HEK293 (cell line): ENCODE data around the gene ARMC8.

ENCODE experiments used
- CTCF ChIA-PET: fragments of 350-600 bp; formaldehyde crosslinking; extraction: SDS; loops from one replicate; lab custom pipeline; 2021; ENCODE audit warnings: antibody characterized with exemption; lab: Yijun Ruan, JAX
- POLR2A ChIA-PET: fragments of 300-600 bp; formaldehyde crosslinking; extraction: SDS; loops from one replicate; lab custom pipeline; 2020; ENCODE audit warnings: antibody characterized with exemption, inconsistent platforms; lab: Yijun Ruan, JAX
- H3K27ac ChIP-seq: fragments of 200-500 bp; sonication (Bioruptor generic); 2 replicates; pipeline ENCODE4 v1.5.1; 2014; ENCODE audit warnings: low read depth, low read length, control low read depth, inconsistent platforms; ENCODE audit errors: extremely low read depth
- H3K36me3 ChIP-seq, 2 experiments: fragments of 200-500 bp in 1 of 2; sonication (Bioruptor generic) in 1 of 2; 1 replicate in 1 of 2; 2 replicates in 1 of 2; pipeline ENCODE4 v1.5.1; 2014 to 2017; ENCODE audit warnings: inconsistent platforms in 2 of 2, low read length in 2 of 2; ENCODE audit not compliant: control insufficient read depth in 2 of 2, insufficient read depth in 1 of 2
- H3K4me1 ChIP-seq: fragments of 200-500 bp; sonication (Bioruptor generic); 2 replicates; pipeline ENCODE4 v1.5.1; 2014; ENCODE audit warnings: mild to moderate bottlenecking, low read length, inconsistent platforms; ENCODE audit not compliant: control insufficient read depth, insufficient read depth
- H3K4me3 ChIP-seq: 2 replicates; pipeline ENCODE4 v1.5.1; 2011; ENCODE audit warnings: low read depth, mild to moderate bottlenecking, control low read depth, low read length, moderate library complexity
- H3K9me3 ChIP-seq: fragments of 200-500 bp; sonication (Bioruptor generic); 2 replicates; pipeline ENCODE4 v1.5.1; 2014; ENCODE audit warnings: low read depth, low read length, inconsistent platforms; ENCODE audit not compliant: control insufficient read depth, insufficient read depth
- ATF2 ChIP-seq: fragments of 450-650 bp; formaldehyde crosslinking; IDR thresholded peaks from 2 replicates; pipeline ENCODE4 v1.5.1; 2016; ENCODE audit warnings: missing biosample characterization, missing genetic modification characterization, low read depth
- GLIS2 ChIP-seq: fragments of 450-650 bp; formaldehyde crosslinking; IDR thresholded peaks from 2 replicates; pipeline ENCODE4 v1.5.1; 2016; ENCODE audit warnings: missing biosample characterization, missing genetic modification characterization
- HOXC10 ChIP-seq: sonication (generic); formaldehyde crosslinking; IDR thresholded peaks from 2 replicates; pipeline ENCODE4 v1.8.1; 2023; ENCODE audit warnings: mild to moderate bottlenecking, missing genetic modification reagents
- MZF1 ChIP-seq: fragments of 450-650 bp; formaldehyde crosslinking; IDR thresholded peaks from 2 replicates; pipeline ENCODE4 v1.5.1; 2017; ENCODE audit warnings: missing biosample characterization, missing genetic modification characterization, borderline replicate concordance
- ZBTB20 ChIP-seq: fragments of 450-650 bp; formaldehyde crosslinking; IDR thresholded peaks from 2 replicates; pipeline ENCODE4 v1.5.1; 2016; ENCODE audit warnings: missing biosample characterization, missing genetic modification characterization
- ZBTB26 ChIP-seq: fragments of 450-650 bp; formaldehyde crosslinking; optimal IDR thresholded peaks from 2 replicates; pipeline ENCODE3; 2016; ENCODE audit warnings: missing biosample characterization, mild to moderate bottlenecking, missing genetic modification characterization
- ZBTB6 ChIP-seq: fragments of 450-650 bp; formaldehyde crosslinking; IDR thresholded peaks from 2 replicates; pipeline ENCODE4 v1.5.1; 2017; ENCODE audit warnings: missing biosample characterization, missing genetic modification characterization
- ZNF146 ChIP-seq: fragments of 450-650 bp; formaldehyde crosslinking; IDR thresholded peaks from 2 replicates; pipeline ENCODE4 v1.5.1; 2016; ENCODE audit warnings: missing biosample characterization, missing genetic modification characterization
- ZNF184 ChIP-seq: fragments of 450-650 bp; IDR thresholded peaks from 2 replicates; pipeline ENCODE4 v1.5.1; 2018; ENCODE audit warnings: missing biosample characterization, mild to moderate bottlenecking, missing genetic modification characterization
- ZNF266 ChIP-seq: fragments of 450-650 bp; formaldehyde crosslinking; IDR thresholded peaks from 2 replicates; pipeline ENCODE4 v1.5.1; 2016; ENCODE audit warnings: missing biosample characterization, missing genetic modification characterization, low read depth
- ZNF274 ChIP-seq, 2 experiments: fragments of 200-500 bp in 1 of 2; fragments of 450-650 bp in 1 of 2; sonication (Bioruptor generic) in 1 of 2; formaldehyde crosslinking in 1 of 2; IDR thresholded peaks; 2 replicates each; pipeline versions ENCODE4 v1.5.1 to v1.6.1; 2014 to 2016; ENCODE audit warnings: borderline replicate concordance in 1 of 2, inconsistent platforms in 1 of 2, low read length in 1 of 2, missing biosample characterization in 1 of 2, missing genetic modification characterization in 1 of 2
- ZNF449 ChIP-seq: fragments of 450-650 bp; formaldehyde crosslinking; IDR thresholded peaks from 2 replicates; pipeline ENCODE4 v1.5.1; 2017; ENCODE audit warnings: missing biosample characterization, mild to moderate bottlenecking, missing genetic modification characterization, moderate library complexity
- ZNF530 ChIP-seq: fragments of 450-650 bp; formaldehyde crosslinking; IDR thresholded peaks from 2 replicates; pipeline ENCODE4 v1.5.1; 2016; ENCODE audit warnings: low read depth, missing biosample characterization, missing genetic modification characterization
- ZNF629 ChIP-seq: fragments of 450-650 bp; formaldehyde crosslinking; IDR thresholded peaks from 2 replicates; pipeline ENCODE4 v1.5.1; 2017; ENCODE audit warnings: missing biosample characterization, missing genetic modification characterization
- ZNF768 ChIP-seq: fragments of 450-650 bp; formaldehyde crosslinking; IDR thresholded peaks from 2 replicates; pipeline ENCODE4 v1.5.1; 2018; ENCODE audit warnings: missing biosample characterization, mild to moderate bottlenecking, missing genetic modification characterization
- ZSCAN16 ChIP-seq: fragments of 450-650 bp; formaldehyde crosslinking; IDR thresholded peaks from 2 replicates; pipeline ENCODE4 v1.5.1; 2016; ENCODE audit warnings: missing biosample characterization, missing genetic modification characterization
- ZSCAN5A ChIP-seq: fragments of 450-650 bp; formaldehyde crosslinking; IDR thresholded peaks from 2 replicates; pipeline ENCODE4 v1.5.1; 2016; ENCODE audit warnings: missing biosample characterization, missing genetic modification characterization

ARMC8 gene

GRCh38 chr3:138202945-138203701 lies 16.0 kb downstream of the ARMC8 start (continued):
- TF ChIP-seq ZSCAN5A: no peak
- no peak for TF ChIP-seq ZBTB26 (tag by site-specific recombination)
- TF ChIP-seq, all 188 proteins: peak for 0

GRCh38 chr3:138203938-138204337 lies 16.8 kb downstream of the ARMC8 start:
- peaks cover 4% of the 10 kb centered on the region; the same call in 1 of the 2 replicates for H3K4me1 ChIP-seq
- H3K27ac ChIP-seq: no peak overlapping the region
- ChIA-PET POLR2A (interaction anchor here (2.5 kb wide), 1 partner anchor 17 kb away, joined by 8 read pairs; the partner anchor contains the start of gene ARMC8), CTCF (no interaction called here)
- H3K36me3 ChIP-seq: no peaks in the 10 kb centered on the region
- TF ChIP-seq ZSCAN16 (tag by site-specific recombination): no peak
- no peak for TF ChIP-seq ZNF266 (tag by site-specific recombination)
- TF ChIP-seq ZNF146 (tag by site-specific recombination): no peak
- TF ChIP-seq ZNF768 (tag by site-specific recombination): no peak
- no peak for TF ChIP-seq ZNF274 (IDR thresholded peaks at IDR 0.05; ENCODE audit: low read length)
- no peak for TF ChIP-seq ZNF274 (tag by site-specific recombination; IDR thresholded peaks at IDR 0.05; ENCODE audit: borderline replicate concordance)
- TF ChIP-seq ZNF184 (tag by site-specific recombination): no peak
- no peak for TF ChIP-seq ATF2 (tag by site-specific recombination)
- no peak for TF ChIP-seq HOXC10 (CRISPR knock-in tag)
- TF ChIP-seq ZBTB20 (tag by site-specific recombination): no peak
- TF ChIP-seq ZNF449 (tag by site-specific recombination): no peak
- no peak for TF ChIP-seq ZBTB6 (tag by site-specific recombination)
- no peak for TF ChIP-seq GLIS2 (tag by site-specific recombination)
- TF ChIP-seq MZF1: no peak
- TF ChIP-seq ZNF629 (tag by site-specific recombination): no peak
- no peak for TF ChIP-seq ZNF530 (tag by site-specific recombination)
- no peaks in the 10 kb centered on the region for H3K9me3 ChIP-seq
- no peak overlapping the region for H3K4me3 ChIP-seq
